Astrocyte of the cerebellum (primary cell): ENCODE data around the gene AMIGO3.

Experiments
- DNase-seq: peaks from one replicate; pipeline ENCODE4 v3.0.0-alpha.2; 2011; ENCODE audit warnings: low read depth
- H3K4me3 ChIP-seq: 2 replicates; pipeline ENCODE4 v1.5.1; 2011; ENCODE audit warnings: mild to moderate bottlenecking, low read depth, low read length, moderate library complexity
- in situ Hi-C: cut with HindIII; loops from 2 replicates; pipeline ENCODE4 v1.10.0; 2017; ENCODE audit warnings: low sequenced_read_pairs
- TF ChIP-seq, protein P1 (sequence below): IDR thresholded peaks from 2 replicates; pipeline ENCODE4 v1.5.1; 2012; ENCODE audit warnings: low read length, low read depth, moderate library complexity, mild to moderate bottlenecking; ENCODE audit errors: missing control alignments

The AMIGO3 gene

DNA sequence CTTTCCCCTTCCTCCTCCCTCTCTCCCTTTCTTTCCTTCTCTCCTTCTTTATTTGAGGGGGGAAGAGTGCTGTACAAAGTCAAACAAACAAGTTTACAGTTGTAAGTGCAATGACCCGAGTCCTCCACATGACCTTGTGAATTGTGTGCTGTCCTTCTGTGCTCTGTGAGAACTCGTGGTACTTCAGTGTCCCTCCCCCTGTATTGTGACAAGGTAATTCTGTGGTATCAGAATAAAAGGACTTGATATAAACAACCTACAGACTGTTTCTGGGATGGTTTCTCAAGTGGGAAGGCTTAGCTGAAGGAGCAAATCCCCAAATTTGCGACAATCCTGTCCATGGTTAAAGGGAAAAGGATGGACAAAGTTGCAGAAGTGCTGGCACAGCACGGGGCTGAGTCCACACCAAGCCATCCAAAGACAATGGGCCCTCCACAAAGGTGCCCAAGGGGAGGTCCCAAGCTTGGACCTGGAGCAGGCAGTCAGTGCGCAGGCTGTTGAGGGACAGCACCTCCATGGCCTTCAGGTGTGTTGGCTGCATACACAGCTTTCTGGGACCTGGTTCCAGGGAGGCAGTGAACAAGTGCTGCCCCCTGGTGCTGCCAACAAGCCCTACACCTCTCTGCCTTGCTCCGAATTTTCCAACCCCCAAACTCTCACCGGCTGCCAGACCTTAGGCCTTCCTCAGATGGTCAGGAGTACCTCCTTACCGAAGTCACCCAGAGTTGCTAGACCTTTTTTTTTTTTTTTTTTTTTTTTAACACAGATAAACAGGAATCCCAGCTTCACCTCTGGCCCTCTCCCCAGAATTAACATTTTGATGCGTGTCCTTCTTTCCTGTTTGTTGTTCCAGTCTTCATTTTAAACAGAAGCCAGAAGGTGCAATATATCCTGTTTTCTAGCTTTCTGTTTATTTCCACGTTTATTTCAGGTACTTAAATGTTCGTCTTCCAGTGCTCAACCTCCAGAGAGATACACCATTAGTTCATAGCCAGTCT lies 47.9 kb downstream of the AMIGO3 start:
- in situ Hi-C loops = no loop called here
- H3K4me3 ChIP-seq = no peak overlapping the region
- peak; percentile 32 for DNase-seq
- TF ChIP-seq, protein P1, sequence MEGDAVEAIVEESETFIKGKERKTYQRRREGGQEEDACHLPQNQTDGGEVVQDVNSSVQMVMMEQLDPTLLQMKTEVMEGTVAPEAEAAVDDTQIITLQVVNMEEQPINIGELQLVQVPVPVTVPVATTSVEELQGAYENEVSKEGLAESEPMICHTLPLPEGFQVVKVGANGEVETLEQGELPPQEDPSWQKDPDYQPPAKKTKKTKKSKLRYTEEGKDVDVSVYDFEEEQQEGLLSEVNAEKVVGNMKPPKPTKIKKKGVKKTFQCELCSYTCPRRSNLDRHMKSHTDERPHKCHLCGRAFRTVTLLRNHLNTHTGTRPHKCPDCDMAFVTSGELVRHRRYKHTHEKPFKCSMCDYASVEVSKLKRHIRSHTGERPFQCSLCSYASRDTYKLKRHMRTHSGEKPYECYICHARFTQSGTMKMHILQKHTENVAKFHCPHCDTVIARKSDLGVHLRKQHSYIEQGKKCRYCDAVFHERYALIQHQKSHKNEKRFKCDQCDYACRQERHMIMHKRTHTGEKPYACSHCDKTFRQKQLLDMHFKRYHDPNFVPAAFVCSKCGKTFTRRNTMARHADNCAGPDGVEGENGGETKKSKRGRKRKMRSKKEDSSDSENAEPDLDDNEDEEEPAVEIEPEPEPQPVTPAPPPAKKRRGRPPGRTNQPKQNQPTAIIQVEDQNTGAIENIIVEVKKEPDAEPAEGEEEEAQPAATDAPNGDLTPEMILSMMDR = peak; percentile 93

- TF ChIP-seq, protein P1 = no peak
- H3K4me3 ChIP-seq = no peak overlapping the region
- no peak for DNase-seq
- in situ Hi-C loops = no loop called here
Measured at GRCh38 chr3:49670940-49671290, 48.6 kb downstream of the AMIGO3 start.

GRCh38 chr3:49669352-49669751 lies 50.1 kb downstream of the AMIGO3 start:
- TF ChIP-seq, protein P1 = no peak
- no peak overlapping the region for H3K4me3 ChIP-seq
- in situ Hi-C loops = no loop called here
- DNase-seq = no peak

DNA sequence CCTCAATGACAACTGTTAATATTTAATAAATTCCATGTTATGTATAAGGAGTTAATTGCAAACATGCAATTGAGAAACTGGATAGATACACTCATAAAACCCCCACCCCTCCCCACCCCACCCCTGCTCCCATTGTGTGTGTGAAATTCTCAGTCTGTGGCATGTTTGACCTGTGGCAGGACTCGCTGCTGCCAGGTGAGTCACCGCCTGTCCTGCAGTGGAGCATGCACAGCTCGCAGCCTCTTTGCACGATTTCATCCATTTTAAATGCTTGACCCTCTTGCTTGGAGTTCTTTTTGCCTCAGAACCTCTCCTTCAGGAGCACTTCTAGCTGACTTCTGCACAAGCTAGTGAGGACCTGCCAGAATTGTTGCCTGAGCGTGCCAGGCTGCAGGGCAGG lies 50.6 kb downstream of the AMIGO3 start:
- no peak for DNase-seq
- in situ Hi-C loops = no loop called here
- H3K4me3 ChIP-seq = no peak overlapping the region
- TF ChIP-seq, protein P1 = no peak

DNA sequence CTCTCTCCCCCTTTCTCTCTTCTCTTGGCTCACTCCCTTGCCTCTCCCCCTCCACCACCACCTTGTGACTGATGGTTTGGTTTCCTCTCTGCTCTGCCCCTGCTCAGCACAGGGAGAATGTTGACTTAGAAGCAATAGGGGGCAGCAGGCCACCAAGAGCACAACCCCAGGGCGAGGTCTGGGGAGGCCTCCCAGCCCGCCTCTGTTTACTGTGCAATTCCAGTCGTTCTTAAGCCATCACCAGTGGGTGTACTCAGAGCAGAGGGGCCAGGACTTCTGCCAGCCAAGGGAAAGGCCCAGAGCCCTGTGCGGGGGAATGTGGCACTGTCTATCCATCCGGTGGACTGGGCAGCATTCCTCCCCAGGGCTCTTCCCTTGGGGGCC lies 51.1 kb downstream of the AMIGO3 start:
- TF ChIP-seq, protein P1 = no peak
- in situ Hi-C loops = no loop called here
- DNase-seq = no peak
- no peak overlapping the region for H3K4me3 ChIP-seq

GRCh38 chr3:49667701-49668413 lies 51.6 kb downstream of the AMIGO3 start:
- TF ChIP-seq, protein P1 = no peak
- in situ Hi-C loops = no loop called here
- no peak overlapping the region for H3K4me3 ChIP-seq
- DNase-seq = no peak
